ENCODE results near the gene PAN3.

DNA sequence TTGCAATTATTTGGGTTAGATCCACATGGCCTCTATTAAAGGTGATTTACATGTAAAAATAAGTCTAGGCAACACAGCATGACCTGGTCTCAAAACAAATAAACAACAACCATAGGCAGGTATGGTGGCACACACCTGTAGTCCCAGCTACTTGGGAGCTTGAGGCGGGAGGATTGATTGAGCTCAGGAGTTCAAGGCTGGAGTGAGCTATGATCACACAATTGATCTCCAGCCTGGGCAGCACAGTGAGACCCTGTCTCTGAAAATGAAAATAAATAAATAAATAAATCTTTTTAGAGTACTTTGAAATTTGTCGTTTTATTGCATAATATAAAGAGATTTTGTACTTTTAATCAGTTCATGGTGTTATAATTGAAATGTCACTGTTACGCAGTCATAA, 93.3 kb downstream of the PAN3 start:
- TF ChIP-seq CTCF (IDR thresholded peaks at IDR 0.05; ENCODE audit: low read depth, low read length): no peak
- TF ChIP-seq, protein P1, sequence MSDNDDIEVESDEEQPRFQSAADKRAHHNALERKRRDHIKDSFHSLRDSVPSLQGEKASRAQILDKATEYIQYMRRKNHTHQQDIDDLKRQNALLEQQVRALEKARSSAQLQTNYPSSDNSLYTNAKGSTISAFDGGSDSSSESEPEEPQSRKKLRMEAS (IDR thresholded peaks at IDR 0.05; ENCODE audit: low read depth, low read length): no peak
- no peak for TF ChIP-seq MYC (IDR thresholded peaks at IDR 0.05; ENCODE audit: low read depth, low read length)
- no peak for TF ChIP-seq POLR2A (IDR thresholded peaks at IDR 0.05; ENCODE audit: extremely low read depth, insufficient read length)
